Cerebellar nuclear complex (tissue), 1 donor: ENCODE data around the gene EMD.

ENCODE experiments used
- DNase-seq, 2 experiments: peaks; one replicate each; lab custom pipeline; 2025; lab: John Stamatoyannopoulos, UW

EMD gene

DNA sequence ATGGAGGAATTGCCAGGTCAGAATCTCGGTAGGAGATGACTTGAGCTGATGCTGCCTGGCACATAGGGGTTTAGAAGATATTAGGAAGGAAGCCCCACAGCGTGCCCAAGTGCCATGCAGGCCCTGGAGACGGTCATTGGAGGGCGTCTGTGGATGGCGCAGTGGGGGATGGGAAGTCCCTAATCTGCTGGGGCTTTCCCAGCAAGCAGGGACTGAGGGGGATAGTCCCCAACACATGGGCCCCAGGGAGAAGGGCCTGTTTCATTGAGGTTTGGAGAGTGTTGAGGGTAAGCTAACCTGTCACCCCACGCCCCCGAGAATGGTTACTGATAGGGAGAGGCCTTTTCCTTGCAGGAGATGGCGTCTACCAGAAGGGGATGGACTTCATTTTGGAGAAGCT, 40.1 kb downstream of the EMD start:
- DNase-seq = no peak

DNA sequence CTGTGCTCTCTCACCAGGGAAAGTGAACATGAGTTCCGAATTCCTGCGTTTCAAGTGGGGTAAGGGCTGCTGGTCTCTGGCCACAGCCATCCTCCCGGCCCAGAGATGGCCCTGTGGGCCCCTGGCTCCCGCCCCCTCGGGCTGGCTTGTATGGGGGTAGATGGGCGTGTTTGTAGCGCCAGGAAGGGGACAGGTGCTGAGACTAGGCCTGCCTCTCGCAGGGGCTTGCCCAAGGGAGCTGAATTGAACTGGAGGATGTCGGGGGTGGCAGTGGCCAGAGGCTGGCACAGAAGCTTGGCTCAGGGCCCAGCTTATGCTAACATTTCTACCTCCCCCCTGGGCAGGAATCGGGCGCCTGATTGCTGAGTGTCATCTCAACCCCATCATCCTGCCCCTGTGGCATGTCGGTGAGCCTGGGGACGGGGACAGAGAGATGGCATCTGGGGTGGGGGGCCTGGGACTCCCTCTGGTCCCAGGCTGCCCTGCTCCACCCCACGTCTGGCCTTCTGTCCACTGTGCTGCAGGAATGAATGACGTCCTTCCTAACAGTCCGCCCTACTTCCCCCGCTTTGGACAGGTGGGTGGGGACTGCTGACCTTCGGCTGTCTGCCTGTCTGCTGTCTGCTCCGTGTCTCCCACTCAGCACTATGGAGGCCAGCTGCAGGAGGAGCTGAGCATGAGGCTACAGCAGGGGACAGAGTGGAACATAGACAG, 40.8 kb downstream of the EMD start:
- no peak for DNase-seq

DNA sequence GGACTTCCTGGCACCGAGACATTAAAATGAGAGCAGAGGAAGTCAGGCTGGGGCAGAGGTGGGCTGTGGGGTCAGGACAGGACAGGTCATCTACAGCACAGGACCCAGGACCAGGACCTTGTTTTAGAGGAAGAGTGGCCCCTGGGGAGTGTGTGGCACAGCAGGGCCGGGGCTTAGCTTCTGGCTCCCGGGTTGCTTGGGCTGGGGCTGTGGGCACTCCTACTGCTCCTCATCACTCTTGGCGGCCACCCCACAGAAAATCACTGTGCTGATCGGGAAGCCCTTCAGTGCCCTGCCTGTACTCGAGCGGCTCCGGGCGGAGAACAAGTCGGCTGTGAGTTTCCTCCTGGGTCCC, 41.3 kb downstream of the EMD start:
- DNase-seq = no peak

DNA sequence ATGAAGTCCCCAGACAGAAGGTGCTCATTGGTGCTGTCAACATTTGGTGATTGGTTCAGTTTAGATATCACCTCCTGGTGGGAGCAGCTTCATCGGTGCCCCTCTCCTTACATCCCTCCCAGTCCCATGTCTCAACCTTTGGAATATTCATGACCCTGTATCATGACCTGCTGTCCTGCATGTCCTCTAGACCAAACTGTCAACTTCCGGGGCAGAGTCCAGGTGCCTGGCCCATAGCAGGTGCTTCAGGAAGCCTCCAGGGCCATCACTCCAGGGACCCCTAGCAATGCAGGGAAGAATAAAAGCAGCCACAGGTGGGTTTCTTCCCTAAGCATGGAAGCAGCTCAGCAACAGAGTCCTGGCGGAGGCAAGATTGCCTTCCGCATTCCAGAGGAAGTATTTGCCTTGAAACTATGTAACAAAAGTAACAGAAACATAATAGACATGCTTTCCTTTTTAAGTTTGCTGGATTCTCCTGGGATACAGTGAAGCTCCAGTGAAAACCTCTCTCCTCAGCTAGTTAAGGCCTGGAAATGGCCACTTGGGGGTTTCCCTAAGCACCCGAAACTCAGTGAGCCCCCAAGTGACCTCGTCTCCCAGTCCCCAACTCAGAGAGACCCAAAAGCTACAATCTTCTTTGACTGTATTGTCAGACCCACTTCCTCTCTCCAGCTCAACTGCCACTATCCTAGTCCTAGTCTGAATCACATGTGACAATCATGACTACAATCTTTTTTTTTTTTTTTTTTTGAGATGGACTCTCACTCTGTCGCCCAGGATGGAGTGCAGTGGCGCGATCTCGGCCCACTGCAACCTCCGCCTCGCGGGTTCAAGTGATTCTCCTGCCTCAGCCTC, 48.0 kb downstream of the EMD start:
- DNase-seq = no peak

DNA sequence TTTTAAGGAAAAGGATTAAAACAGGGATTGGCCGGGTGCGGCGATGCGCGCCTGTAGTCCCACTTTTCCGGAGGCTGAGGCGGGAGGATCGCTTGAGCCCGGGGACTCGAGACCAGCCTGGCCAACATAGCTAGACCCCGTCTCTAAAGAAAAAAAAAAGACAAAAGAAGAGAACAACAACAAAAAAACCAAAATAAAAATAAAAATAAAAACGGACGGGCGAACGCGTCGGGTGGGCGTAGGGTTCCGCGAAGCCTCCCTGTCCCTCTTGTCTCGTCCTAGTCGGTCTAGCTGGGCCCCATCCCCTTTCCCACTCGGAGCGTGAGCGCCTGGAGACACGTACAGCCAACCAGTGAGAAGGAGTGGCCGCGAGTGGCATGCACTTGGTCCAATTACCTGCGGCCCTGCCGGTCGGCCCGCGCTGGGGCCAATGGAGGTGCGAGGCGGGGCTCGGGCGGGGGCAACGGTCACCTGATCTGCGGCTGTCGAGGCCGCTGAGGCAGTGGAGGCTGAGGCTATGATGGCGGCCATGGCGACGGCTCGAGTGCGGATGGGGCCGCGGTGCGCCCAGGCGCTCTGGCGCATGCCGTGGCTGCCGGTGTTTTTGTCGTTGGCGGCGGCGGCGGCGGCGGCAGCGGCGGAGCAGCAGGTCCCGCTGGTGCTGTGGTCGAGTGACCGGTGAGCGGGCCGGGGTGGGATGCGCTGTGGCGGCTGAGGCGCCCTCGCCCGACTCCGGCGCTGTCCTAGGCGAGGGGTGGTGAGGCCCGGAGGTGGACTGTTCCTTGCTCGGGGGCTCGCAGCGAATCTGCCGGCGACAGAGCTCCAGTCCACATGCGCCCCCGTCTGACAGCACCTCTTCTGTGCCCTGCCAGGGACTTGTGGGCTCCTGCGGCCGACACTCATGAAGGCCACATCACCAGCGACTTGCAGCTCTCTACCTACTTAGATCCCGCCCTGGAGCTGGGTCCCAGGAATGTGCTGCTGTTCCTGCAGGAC, 49.4 kb downstream of the EMD start, which contains the start of gene ATP6AP1:
TSS of gene ATP6AP1 (plus strand) at position 502 of the 996 bp plus-strand sequence. CDS start at position 518, 16 bp downstream.
- DNase-seq = peak; percentile 34 to 56

DNA sequence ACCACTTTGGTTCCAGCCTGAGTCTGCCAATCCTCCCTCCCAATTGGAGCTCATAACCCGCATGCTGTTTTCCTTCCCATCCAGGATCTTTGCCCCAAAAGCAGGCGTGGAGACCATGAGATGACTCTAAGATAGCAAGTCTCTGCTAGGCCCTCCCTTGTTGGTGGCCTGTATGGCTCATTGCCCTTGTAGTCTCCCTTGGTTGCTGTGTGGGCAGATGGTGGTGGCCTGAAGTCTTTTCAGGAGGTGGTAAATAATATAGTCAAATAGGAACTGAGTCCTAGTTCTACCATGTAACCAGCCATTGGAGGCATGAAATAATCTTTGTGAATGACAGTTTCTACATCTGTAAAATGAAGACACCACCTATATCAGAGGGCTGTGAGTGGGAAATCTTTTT, 50.6 kb downstream of the EMD start:
- no peak for DNase-seq

DNA sequence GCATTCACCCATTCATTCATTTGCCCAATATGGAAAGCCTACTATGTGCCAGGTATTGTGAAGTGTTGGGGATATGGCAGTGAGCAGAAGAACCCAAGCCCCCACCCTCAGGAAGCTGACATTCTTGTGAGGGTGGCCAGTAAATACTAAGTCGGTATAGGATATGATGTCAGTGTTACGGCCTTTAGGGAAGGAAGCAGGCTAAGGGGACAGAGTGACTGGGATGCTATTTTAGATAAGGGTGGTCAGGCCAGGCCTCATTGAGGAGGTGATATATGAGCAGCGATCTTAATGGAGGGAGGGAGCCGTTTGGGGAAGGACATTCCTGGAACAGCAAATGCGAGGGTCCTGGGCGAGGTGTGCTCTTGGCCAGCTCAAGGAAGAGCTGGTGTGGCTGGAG, 51.4 kb downstream of the EMD start:
- no peak for DNase-seq

DNA sequence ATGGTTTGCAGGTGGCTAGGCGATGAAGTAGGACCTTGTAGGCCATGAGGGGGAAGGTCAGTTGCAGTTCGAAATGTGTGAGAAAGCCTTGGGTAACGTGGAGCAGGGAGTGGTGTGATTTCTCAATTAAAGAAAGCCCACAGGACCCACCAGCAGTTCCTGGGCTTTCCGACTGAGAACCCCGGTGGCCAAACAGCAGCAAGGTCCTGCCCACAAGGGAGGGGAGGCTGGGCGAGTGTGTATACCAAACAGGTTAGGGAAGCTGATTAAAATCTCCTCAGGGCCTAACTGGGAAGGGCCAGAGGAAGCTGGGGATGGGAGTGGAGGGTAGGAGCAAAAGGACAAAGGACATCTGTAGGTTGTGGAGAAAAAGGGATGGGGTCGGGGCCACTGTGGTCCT, 51.8 kb downstream of the EMD start:
- no peak for DNase-seq
